HepG2 (cell line): ENCODE data around the gene MAFF. TPM values are rescaled to one million over a fixed set of nuclear protein-coding genes. Genes with fewer than 3 reads are reported as not detected.

ENCODE experiments used
- CEBPB ChIP-seq: IDR thresholded peaks from 2 replicates; pipeline ENCODE4 v1.6.1; 2011; ENCODE audit warnings: low read depth, low read length, improper control_type of control experiment, borderline replicate concordance
- DPF2 ChIP-seq: sonication (generic); formaldehyde crosslinking; IDR thresholded peaks from 2 replicates; pipeline ENCODE4 v1.4.0; 2020; ENCODE audit warnings: mild to moderate bottlenecking, low read depth, missing genetic modification reagents, borderline replicate concordance
- EP300 ChIP-seq, 3 experiments: sonication (generic) in 1 of 3; formaldehyde crosslinking in 1 of 3; IDR thresholded peaks; 2 replicates each; pipeline versions ENCODE4 v1.5.1 to v1.6.1; 2011 to 2020; ENCODE audit warnings: low read depth in 2 of 3, low read length in 2 of 3, borderline replicate concordance in 1 of 3, improper control_type of control experiment in 1 of 3, mild to moderate bottlenecking in 1 of 3, missing genetic modification reagents in 1 of 3, moderate library complexity in 1 of 3
- HOMEZ ChIP-seq: IDR thresholded peaks from 2 replicates; pipeline ENCODE4 v1.6.1; 2016; ENCODE audit warnings: low read depth
- PAWR ChIP-seq: sonication (generic); formaldehyde crosslinking; IDR thresholded peaks from 2 replicates; pipeline ENCODE4 v1.4.0; 2020; ENCODE audit warnings: missing genetic modification reagents, mild to moderate bottlenecking, borderline replicate concordance
- ZBTB20 ChIP-seq: sonication (generic); formaldehyde crosslinking; IDR thresholded peaks from 2 replicates; pipeline ENCODE4 v1.8.1; 2023; ENCODE audit warnings: missing genetic modification reagents, low read depth, mild to moderate bottlenecking, borderline replicate concordance
- ZNF20 ChIP-seq: sonication (generic); formaldehyde crosslinking; IDR thresholded peaks from 2 replicates; pipeline ENCODE4 v1.4.0; 2020; ENCODE audit warnings: mild to moderate bottlenecking, moderate library complexity, missing genetic modification reagents
- ZNF609 ChIP-seq: sonication (generic); formaldehyde crosslinking; IDR thresholded peaks from 2 replicates; pipeline ENCODE4 v1.4.0; 2020; ENCODE audit warnings: mild to moderate bottlenecking, missing genetic modification reagents, borderline replicate concordance
- ZNF776 ChIP-seq: sonication (generic); formaldehyde crosslinking; IDR thresholded peaks from 2 replicates; pipeline ENCODE4 v1.4.0; 2020; ENCODE audit warnings: mild to moderate bottlenecking, missing genetic modification reagents
- polyA plus RNA-seq, 8 experiments: library from polyadenylated mRNA; depleted of rRNA in 3 of 8; stranded (reverse) in 7 of 8; unstranded in 1 of 8; fragments of >200 nt; fragmentation: Illumina TruSeq in 4 of 8; extraction: Trizol in 4 of 8; gene quantifications; 2 replicates each; pipeline versions ENCODE4 v1.2.1 to v1.2.3, GENCODE V29; 2011 to 2016; ENCODE audit warnings: low read depth in 4 of 8, missing spikeins in 1 of 8, mixed read lengths in 1 of 8; ENCODE audit not compliant: insufficient read depth in 1 of 8
- total RNA-seq, 5 experiments: library from RNA; depleted of rRNA; stranded (reverse); fragments of >200 nt; fragmentation: Illumina TruSeq; extraction: Trizol; gene quantifications; 2 replicates each; pipeline ENCODE4 v1.2.3, GENCODE V29; 2016; ENCODE audit warnings: low read depth in 1 of 5
- TF ChIP-seq, protein P1 (sequence below): sonication (generic); formaldehyde crosslinking; IDR thresholded peaks from 2 replicates; pipeline ENCODE4 v1.4.0; 2020; ENCODE audit warnings: missing genetic modification reagents, borderline replicate concordance
- TF ChIP-seq, protein P2 (sequence below): sonication (generic); formaldehyde crosslinking; IDR thresholded peaks from 2 replicates; pipeline ENCODE4 v1.9.0; 2021; ENCODE audit warnings: missing genetic modification reagents, mild to moderate bottlenecking, borderline replicate concordance
- TF ChIP-seq, protein P3 (sequence below): sonication (generic); formaldehyde crosslinking; IDR thresholded peaks from 2 replicates; pipeline ENCODE4 v1.5.1; 2020; ENCODE audit warnings: missing genetic modification reagents, mild to moderate bottlenecking, borderline replicate concordance
- TF ChIP-seq, protein P4 (sequence below): sonication (generic); formaldehyde crosslinking; IDR thresholded peaks from 2 replicates; pipeline ENCODE4 v1.8.0; 2022; ENCODE audit warnings: mild to moderate bottlenecking, missing genetic modification reagents; ENCODE audit not compliant: insufficient replicate concordance

MAFF gene
- total and polyA plus RNA-seq, 2 of the 13 experiments (the other 11 are each of a cell fraction or from before 2014, with no cell fraction given), result 5.4 to 14.3 TPM

DNA sequence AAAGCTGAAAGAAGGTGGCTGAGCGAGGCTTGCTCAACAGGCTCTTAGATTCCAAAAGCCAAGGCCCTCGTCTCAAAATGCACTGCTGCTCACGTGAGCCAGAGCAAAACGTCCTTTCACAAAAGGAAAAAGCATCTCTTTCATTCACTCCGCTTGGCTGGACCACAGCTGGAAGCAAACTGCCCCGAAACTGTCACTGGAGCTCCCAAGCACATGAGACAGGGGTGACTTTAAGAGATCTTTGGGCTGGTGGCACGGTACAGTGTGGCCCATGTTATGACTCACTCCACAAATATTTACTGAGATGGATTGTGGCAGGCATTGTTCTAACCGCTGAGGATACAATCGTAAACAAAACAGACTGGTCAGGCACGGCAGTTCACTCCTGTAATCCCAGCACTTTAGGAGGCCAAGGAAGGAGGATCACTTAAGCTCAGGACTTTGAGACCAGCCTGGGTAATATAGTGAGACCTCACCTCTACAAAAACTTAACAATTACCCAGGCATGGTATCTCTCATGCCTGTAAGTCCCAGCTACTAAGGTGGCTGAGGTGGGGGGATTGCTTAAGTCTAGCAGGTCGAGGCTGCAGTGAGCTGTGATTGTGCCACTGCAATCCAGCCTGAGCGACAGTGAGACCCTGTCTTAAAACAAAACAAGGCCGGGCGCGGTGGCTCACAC, 23.7 kb upstream of the MAFF start (continued):
- TF ChIP-seq CEBPB, result 0 out of 2 replicates have a peak, but pooled peaks have one; percentile 5
- TF ChIP-seq ZNF609 (CRISPR knock-in tag), result peak; percentile 88
- peak in 1 of 2 experiments; percentile 78; a peak in 1 of 4 replicates for TF ChIP-seq EP300 (IDR thresholded peaks at IDR 0.05; ENCODE audit: low read depth in 2 of 2, low read length in 2 of 2)
- peak; percentile 77 for TF ChIP-seq EP300 (CRISPR knock-in tag; IDR thresholded peaks at IDR 0.05; ENCODE audit: borderline replicate concordance)
- TF ChIP-seq DPF2, result peak; percentile 81
- TF ChIP-seq ZNF776 (CRISPR knock-in tag), result no peak
- 0 out of 2 replicates have a peak, but pooled peaks have one; percentile 35 for TF ChIP-seq HOMEZ (CRISPR knock-in tag)
- TF ChIP-seq, protein P1, sequence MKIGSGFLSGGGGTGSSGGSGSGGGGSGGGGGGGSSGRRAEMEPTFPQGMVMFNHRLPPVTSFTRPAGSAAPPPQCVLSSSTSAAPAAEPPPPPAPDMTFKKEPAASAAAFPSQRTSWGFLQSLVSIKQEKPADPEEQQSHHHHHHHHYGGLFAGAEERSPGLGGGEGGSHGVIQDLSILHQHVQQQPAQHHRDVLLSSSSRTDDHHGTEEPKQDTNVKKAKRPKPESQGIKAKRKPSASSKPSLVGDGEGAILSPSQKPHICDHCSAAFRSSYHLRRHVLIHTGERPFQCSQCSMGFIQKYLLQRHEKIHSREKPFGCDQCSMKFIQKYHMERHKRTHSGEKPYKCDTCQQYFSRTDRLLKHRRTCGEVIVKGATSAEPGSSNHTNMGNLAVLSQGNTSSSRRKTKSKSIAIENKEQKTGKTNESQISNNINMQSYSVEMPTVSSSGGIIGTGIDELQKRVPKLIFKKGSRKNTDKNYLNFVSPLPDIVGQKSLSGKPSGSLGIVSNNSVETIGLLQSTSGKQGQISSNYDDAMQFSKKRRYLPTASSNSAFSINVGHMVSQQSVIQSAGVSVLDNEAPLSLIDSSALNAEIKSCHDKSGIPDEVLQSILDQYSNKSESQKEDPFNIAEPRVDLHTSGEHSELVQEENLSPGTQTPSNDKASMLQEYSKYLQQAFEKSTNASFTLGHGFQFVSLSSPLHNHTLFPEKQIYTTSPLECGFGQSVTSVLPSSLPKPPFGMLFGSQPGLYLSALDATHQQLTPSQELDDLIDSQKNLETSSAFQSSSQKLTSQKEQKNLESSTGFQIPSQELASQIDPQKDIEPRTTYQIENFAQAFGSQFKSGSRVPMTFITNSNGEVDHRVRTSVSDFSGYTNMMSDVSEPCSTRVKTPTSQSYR (CRISPR knock-in tag), result peak; percentile 40; the same call in 1 of the 2 replicates
- TF ChIP-seq ZBTB20 (CRISPR knock-in tag), result peak; percentile 70; the same call in 1 of the 2 replicates
- no peak for TF ChIP-seq PAWR
- TF ChIP-seq, protein P2, sequence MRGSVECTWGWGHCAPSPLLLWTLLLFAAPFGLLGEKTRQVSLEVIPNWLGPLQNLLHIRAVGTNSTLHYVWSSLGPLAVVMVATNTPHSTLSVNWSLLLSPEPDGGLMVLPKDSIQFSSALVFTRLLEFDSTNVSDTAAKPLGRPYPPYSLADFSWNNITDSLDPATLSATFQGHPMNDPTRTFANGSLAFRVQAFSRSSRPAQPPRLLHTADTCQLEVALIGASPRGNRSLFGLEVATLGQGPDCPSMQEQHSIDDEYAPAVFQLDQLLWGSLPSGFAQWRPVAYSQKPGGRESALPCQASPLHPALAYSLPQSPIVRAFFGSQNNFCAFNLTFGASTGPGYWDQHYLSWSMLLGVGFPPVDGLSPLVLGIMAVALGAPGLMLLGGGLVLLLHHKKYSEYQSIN (CRISPR knock-in tag), result no peak
- no peak for TF ChIP-seq ZNF20 (CRISPR knock-in tag)
- TF ChIP-seq, protein P3, sequence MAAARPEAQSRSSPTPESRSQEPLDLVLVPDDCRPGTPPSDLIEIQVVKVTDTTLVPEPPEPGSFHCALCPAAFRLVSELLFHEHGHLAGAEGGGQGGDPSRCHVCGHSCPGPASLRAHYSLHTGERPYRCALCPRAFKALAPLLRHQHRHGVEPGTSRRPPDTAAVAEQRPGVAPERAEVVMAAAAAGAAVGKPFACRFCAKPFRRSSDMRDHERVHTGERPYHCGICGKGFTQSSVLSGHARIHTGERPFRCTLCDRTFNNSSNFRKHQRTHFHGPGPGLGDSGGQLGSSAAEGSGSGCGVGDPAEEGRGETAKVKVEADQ, result no peak
- TF ChIP-seq, protein P4, sequence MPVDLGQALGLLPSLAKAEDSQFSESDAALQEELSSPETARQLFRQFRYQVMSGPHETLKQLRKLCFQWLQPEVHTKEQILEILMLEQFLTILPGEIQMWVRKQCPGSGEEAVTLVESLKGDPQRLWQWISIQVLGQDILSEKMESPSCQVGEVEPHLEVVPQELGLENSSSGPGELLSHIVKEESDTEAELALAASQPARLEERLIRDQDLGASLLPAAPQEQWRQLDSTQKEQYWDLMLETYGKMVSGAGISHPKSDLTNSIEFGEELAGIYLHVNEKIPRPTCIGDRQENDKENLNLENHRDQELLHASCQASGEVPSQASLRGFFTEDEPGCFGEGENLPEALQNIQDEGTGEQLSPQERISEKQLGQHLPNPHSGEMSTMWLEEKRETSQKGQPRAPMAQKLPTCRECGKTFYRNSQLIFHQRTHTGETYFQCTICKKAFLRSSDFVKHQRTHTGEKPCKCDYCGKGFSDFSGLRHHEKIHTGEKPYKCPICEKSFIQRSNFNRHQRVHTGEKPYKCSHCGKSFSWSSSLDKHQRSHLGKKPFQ (CRISPR knock-in tag), result peak; percentile 67
